HG02798 (cell line): Measurements from ENCODE around the gene CSMD2.

Experiments used
- ATAC-seq: cut with Tn5 transposase; IDR thresholded peaks from one replicate; pipeline ENCODE4 v1.9.1; 2021; ENCODE audit warnings: mild to moderate bottlenecking; ENCODE audit not compliant: unreplicated experiment, poor library complexity

The CSMD2 gene

GRCh38 chr1:34060901-34061415 lies 104.1 kb downstream of the CSMD2 start:
- no peak for ATAC-seq

- no peak for ATAC-seq
Measured at GRCh38 chr1:34060187-34060730, 104.8 kb downstream of the CSMD2 start.

- no peak for ATAC-seq
Measured at GRCh38 chr1:34057347-34058130, 107.5 kb downstream of the CSMD2 start.

GRCh38 chr1:34055818-34056217 lies 109.2 kb downstream of the CSMD2 start:
- ATAC-seq = no peak

- no peak for ATAC-seq
Measured at GRCh38 chr1:34054920-34055319, 110.1 kb downstream of the CSMD2 start.

- no peak for ATAC-seq
Measured at GRCh38 chr1:34053660-34054059, 111.4 kb downstream of the CSMD2 start.

- no peak for ATAC-seq
Measured at GRCh38 chr1:34052565-34052964, 112.5 kb downstream of the CSMD2 start.

GRCh38 chr1:34050709-34051485 lies 114.1 kb downstream of the CSMD2 start:
- no peak for ATAC-seq

GRCh38 chr1:34049994-34050393 lies 115.0 kb downstream of the CSMD2 start:
- ATAC-seq = no peak

GRCh38 chr1:34049477-34049876 lies 115.6 kb downstream of the CSMD2 start:
- no peak for ATAC-seq

GRCh38 chr1:34037856-34038255 lies 127.2 kb downstream of the CSMD2 start:
- ATAC-seq = no peak

GRCh38 chr1:34037109-34037508 lies 127.9 kb downstream of the CSMD2 start:
- no peak for ATAC-seq

- no peak for ATAC-seq
Measured at GRCh38 chr1:34034036-34034435, 131.0 kb downstream of the CSMD2 start.

- ATAC-seq = no peak
Measured at GRCh38 chr1:34029954-34030353, 135.1 kb downstream of the CSMD2 start.

- no peak for ATAC-seq
Measured at GRCh38 chr1:34029515-34029914, 135.5 kb downstream of the CSMD2 start.

- no peak for ATAC-seq
Measured at GRCh38 chr1:34028381-34029055, 136.5 kb downstream of the CSMD2 start.

GRCh38 chr1:34025675-34026074 lies 139.4 kb downstream of the CSMD2 start:
- ATAC-seq = no peak

GRCh38 chr1:34024485-34024884 lies 140.5 kb downstream of the CSMD2 start:
- ATAC-seq = no peak

- ATAC-seq = no peak
Measured at GRCh38 chr1:34019741-34020552, 145.1 kb downstream of the CSMD2 start.

GRCh38 chr1:34018285-34018684 lies 146.7 kb downstream of the CSMD2 start:
- no peak for ATAC-seq
